Activated CD4-positive, alpha-beta T cell treated with anti-CD3 and anti-CD28 coated beads for 4 hours (primary cell): ENCODE results near the gene FGF18.

Experiments
- DNase-seq, 2 donors: peaks; one replicate each; pipeline ENCODE4 v3.0.0-alpha.2; 2020

The FGF18 gene

GRCh38 chr5:171506951-171507350 is 87.5 kb downstream of the FGF18 start:
- no peak for DNase-seq
